ENCODE results near the gene LYL1.

LYL1 gene

DNA sequence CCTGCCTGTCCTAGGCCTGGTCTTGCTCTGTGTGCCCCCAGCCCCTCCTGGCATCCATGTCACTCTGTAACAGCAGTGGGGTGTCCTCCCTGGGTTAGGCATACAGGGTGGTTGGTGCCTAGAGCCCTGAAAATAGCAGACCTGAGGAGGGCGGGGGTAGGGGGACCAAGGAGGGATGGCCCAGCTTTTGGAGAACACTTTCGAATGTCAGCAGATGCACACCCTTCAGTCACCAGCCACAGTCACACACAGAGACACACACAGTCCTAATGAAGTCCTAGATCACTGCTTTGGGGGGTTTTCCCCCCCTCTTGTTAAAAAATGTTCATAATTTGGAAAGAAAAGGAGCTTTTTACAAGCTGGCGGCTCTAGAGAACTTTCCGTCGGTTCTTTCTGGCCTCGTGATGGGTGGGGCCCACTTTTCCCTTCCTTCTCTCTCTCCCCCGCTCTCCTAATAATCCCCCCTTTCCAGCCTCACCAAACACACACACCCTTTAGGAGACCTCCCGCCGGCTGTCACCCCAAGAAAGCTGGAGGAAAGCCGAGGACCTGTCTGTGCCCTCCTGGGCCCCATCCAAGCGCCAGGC, 47.9 kb downstream of the LYL1 start:
- DNase-seq, result no peak

DNA sequence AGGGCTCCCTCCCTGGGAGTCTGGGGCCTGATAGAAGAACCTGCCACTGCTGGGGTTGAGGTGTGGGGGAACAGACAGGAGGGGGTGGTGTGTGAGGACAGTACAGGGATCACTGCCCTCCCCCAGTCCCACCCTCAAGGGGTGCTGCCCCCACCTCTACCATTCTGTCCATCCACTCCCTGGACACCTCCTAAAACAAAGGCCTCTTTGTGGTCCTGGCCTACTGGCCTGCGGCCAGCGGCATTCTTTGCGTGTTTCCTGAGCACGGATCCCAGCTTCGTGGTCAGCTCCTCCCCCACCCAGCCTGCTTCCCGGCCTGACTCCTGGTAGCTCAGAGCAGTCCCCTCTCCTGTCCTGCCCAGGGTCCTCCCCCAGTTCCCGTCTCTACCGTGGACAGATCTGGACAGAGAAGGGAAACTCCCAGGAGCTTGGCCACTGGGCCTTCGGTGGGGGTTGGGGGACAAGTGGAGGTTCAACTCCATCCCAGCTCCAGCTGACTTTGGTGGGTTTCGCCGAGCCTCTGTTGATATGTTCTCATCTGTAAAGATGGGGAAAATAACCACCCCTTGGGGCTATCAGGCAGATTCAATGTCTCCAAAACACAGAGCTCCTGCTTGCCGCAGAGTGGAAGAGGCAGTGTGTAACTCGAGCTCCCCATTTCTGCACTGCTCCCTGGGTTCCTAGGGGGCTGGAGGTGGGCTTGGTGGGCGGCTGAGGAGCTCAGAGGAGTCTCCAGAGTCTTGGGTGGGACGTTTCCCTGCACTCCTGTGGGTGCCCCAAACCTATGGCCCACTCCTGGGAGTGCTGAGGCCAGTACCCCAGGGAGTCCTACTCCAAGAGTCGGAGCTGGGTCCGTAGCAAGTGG, 48.7 kb downstream of the LYL1 start:
- DNase-seq, result no peak

DNA sequence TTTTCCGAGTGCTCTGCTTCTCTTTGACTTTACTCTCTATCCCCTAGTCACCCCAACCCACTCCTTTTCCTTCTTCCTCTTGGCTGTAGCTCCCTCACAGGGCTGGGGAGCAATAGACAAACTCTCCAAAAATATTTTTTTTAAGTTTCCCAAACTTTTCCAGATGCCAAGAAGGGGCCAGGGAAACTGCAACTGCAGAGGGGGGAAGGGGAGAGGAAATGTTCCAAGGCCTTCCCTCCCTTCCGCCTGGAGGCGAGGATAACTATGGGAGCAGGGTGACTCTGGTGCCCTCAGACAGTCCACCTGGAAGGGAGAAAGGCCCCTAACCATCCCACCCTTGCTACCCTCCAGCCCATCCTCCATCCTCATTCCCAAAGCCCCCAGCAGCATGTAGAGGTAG, 49.4 kb downstream of the LYL1 start:
- no peak for DNase-seq

DNA sequence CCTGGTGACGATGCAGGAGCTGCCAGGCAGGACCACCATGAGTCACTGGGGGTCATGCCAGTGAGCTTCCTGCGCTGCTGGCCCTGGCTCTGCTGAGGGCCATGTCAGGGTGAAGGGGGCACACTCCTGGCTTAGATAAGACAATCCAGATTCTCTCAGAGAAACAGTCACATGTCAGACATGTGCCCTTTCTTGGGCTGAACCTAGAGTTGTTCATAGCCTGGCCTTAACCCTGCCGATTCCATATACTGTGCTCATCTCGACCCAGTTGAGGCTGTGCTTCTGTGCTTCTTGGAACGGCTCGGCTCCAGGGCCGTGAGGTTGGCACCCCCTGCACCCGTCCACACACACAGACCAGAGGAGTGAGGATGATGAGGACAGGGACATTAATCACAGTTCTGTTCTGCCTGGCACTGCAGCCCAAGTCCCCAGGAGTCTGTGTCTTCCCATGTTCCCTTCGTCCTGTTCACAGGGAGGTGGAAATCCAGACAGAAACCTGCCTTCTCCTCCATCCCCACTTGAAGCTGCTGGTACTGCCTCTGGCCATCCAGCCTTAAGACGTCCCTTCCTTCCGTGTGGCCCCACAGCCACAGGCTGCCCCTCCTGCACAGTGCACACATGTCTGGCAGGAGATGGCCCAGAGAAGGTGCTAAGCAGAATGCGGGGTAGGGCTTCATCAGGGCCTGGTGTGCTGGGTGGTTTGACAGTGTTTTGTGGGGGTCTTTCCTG, 50.0 kb downstream of the LYL1 start:
- no peak for DNase-seq

DNA sequence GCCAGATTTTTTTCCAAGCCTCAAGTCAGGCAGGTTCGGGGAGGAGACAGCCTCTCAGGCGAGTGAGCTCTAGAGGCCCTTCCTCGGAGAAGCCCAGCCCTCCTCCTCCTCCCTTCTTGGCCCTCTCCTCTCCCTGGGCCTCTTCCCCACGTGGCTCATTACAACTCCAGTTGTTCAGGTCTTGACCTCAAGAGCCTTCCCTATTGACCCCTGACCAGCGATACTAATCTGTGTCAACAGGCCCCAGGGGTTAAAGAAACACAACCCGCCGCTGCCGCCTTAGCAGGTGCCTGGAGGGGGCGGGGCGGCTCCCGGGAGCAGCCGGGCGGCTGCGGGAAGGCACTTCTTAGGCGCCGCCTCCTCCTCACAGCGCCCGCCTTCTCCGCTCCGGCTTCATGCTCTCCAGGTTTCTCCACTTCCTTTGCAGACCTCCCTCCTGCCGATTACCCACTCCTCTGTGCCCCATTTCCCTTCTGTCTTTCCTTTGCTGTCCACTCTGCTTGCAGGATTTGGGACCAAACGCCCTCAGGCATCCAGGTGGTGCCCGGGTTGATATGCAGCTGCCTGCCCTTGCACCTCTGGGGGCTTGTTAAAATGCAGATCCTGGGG, 51.0 kb downstream of the LYL1 start:
- no peak for DNase-seq

DNA sequence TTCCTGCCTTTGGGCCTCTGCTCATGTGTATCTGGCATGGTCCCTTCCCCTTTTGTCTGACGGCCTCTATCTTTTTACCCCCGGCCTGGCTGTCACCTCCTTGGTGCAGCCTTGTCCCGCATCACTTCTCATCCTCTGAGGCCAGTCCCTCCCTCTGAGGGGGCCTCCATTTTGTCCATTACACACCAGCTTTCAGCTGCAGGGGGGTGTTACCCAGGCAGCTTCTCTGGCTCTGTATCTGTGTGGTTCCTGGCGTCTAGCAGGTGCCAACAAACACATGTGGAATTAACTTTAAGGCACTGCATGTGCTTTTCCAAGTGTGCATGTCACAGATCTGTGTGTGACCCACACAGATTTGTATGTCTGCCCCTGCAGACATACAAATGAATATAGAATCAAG, 52.4 kb downstream of the LYL1 start:
- DNase-seq, result no peak

All from effector CD4-positive, alpha-beta T cell (primary cell).